ENCODE data around the gene PCBP3.
A peak's percentile ranks its signal among the peaks of the same experiment; 100 is the strongest.

Gene PCBP3

GRCh38 chr21:45989355-45990048, 346.0 kb downstream of the PCBP3 start:
- no peak for DNase-seq

GRCh38 chr21:45990049-45990711, 346.7 kb downstream of the PCBP3 start:
- DNase-seq = peak; percentile 32

DNA sequence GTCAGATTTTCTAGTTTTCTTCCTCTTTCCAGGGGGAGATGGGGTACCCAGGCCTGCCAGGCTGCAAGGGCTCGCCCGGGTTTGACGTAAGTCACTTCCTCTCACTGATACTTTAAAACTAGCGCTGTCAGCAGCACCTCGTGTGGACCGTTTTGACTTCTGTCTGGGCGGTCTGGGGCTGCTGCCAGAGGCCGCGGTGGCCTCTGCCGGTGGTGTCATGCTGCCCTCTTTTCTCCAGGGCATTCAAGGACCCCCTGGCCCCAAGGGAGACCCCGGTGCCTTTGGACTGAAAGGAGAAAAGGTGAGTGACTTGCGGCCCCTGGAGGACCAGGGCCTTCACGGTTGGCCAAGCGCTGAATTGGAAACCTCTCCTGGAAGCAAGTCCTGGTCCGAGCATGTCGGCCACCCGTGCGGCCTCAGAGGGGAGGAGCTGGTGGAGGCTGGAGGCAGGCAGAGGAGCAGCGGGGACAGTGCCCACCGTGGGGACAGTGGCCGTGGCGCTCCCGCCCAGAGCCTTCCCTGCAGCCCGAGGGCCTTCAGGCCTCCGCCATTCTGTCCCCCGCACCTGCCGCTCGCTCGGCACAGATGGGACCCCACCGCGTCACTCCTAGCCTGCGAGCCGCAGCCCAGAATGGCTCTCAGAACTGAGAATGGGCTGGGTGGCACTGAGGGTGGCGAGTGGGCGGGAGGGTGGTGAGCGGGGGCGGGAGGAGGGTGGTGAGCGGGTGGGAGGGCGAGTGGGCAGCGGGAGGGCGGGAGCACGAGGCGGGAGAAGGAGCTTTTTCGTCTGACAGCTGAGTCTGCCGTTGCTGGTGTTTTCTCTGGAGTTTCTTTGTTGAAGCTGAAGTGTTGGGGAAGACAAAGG, 347.4 kb downstream of the PCBP3 start:
- DNase-seq = no peak

- DNase-seq = peak; percentile 39
Measured at GRCh38 chr21:45991606-45992300, 348.2 kb downstream of the PCBP3 start.

Measured in right forelimb (tissue), 1 donor.